Stomach (tissue), 4 donors: ENCODE measurements around the gene RUFY3.

Experiments
- CTCF ChIP-seq, 7 experiments: fragments of 450-650 bp in 4 of 7; fragments of 200-600 bp in 3 of 7; sonication (generic) in 3 of 7; IDR thresholded peaks; one replicate each; pipeline ENCODE4 v1.5.1; 2016 to 2019; ENCODE audit warnings: antibody characterized with exemption in 7 of 7, control low read depth in 2 of 7, mild to moderate bottlenecking in 1 of 7
- EP300 ChIP-seq: sonication (generic); formaldehyde crosslinking; IDR thresholded peaks from one replicate; pipeline ENCODE4 v1.6.1; 2017; ENCODE audit warnings: antibody characterized with exemption
- POLR2A ChIP-seq, 4 donors: fragments of 450-650 bp; IDR thresholded peaks; one replicate each; pipeline ENCODE4 v1.6.1; 2016; ENCODE audit warnings: antibody characterized with exemption in 4 of 4, control low read depth in 2 of 4, mild to moderate bottlenecking in 1 of 4, moderate library complexity in 1 of 4

GRCh38 chr4:70830054-70830453 is 108.3 kb downstream of the RUFY3 start:
- TF ChIP-seq CTCF (IDR thresholded peaks at IDR 0.05) (no peak), EP300 (no peak), POLR2A (IDR thresholded peaks at IDR 0.05) (no peak)
